Kidney (tissue), 14 donors: ENCODE results near the gene TRAF1. TPM values are rescaled to one million over a fixed set of nuclear protein-coding genes. Genes with fewer than 3 reads are reported as not detected.

Source experiments
- DNase-seq, 5 donors: peaks; one replicate each; pipeline ENCODE4 v3.0.0-alpha.2; 2013 to 2020
- FAIRE-seq: peaks from 2 replicates; lab custom pipeline; 2012; peaks lifted over from hg19 to GRCh38; lab: Jason Lieb, UNC
- H3K27ac ChIP-seq, 2 donors: one replicate each; pipeline ENCODE4 v1.7.0; 2013; ENCODE audit warnings: low read depth in 2 of 2, low read length in 2 of 2, inconsistent platforms in 1 of 2
- H3K27me3 ChIP-seq: one replicate; pipeline ENCODE4 v1.7.1; 2013; ENCODE audit warnings: low read length, inconsistent platforms; ENCODE audit not compliant: control insufficient read depth, insufficient read depth
- H3K36me3 ChIP-seq, 3 donors: one replicate each; pipeline versions ENCODE4 v1.7.0 to v1.7.1; 2013; ENCODE audit warnings: low read length in 3 of 3, control low read depth in 1 of 3, inconsistent platforms in 1 of 3; ENCODE audit not compliant: insufficient read depth in 3 of 3, control insufficient read depth in 2 of 3
- H3K4me1 ChIP-seq, 3 donors: one replicate each; pipeline versions ENCODE4 v1.7.0 to v1.7.1; 2013; ENCODE audit warnings: low read length in 3 of 3, inconsistent platforms in 1 of 3, low read depth in 1 of 3; ENCODE audit not compliant: control insufficient read depth in 2 of 3, insufficient read depth in 2 of 3
- H3K4me3 ChIP-seq, 3 donors: one replicate each; pipeline versions ENCODE4 v1.7.0 to v1.8.1; 2013; ENCODE audit warnings: low read length in 3 of 3, control low read depth in 1 of 3, inconsistent platforms in 1 of 3
- H3K9ac ChIP-seq, 3 donors: one replicate each; pipeline versions ENCODE4 v1.7.0 to v1.7.1; 2013; ENCODE audit warnings: low read length in 3 of 3, control low read depth in 1 of 3, inconsistent platforms in 1 of 3
- H3K9me3 ChIP-seq, 3 donors: one replicate each; pipeline versions ENCODE4 v1.7.0 to v1.7.1; 2013; ENCODE audit warnings: low read length in 3 of 3, control low read depth in 1 of 3, inconsistent platforms in 1 of 3; ENCODE audit not compliant: control insufficient read depth in 2 of 3, insufficient read depth in 1 of 3
- intact Hi-C: fragments of 100-400 bp; cut with DNase I; formaldehyde crosslinking; loops from one replicate; pipeline ENCODE4 v1.11.1; 2022
- polyA plus RNA-seq: library from polyadenylated mRNA; stranded (reverse); fragments of 350-450 nt; fragmentation: Illumina TruSeq; extraction: RNeasy Lipid Tissue Mini Kit (QIAGEN cat#74804); gene quantifications from one replicate; pipeline ENCODE4 v1.2.3, GENCODE V29; 2014; ENCODE audit warnings: low read depth, low replicate concordance; ENCODE audit not compliant: insufficient read depth
- total RNA-seq: library from RNA; stranded (reverse); fragmentation: NEBNext Ultra II Directional; extraction: Animal tissue kit (Norgen Biotek cat#: 25700); gene quantifications from one replicate; pipeline ENCODE4 v1.2.1, GENCODE V29; 2021
- TF ChIP-seq, protein P1 (sequence below): IDR thresholded peaks from 3 replicates; pipeline ENCODE4 v1.5.1; 2012; ENCODE audit warnings: mild to moderate bottlenecking, moderate library complexity, borderline replicate concordance; ENCODE audit not compliant: insufficient read depth; ENCODE audit errors: extremely low read depth
- donor health status: control.
- donor health status: control.
- donor health status: control.
- donor health status: control.
- donor health status: control.
- donor health status: DM: yes; HTN: yes; CAD: no.
- donor health status: Normal renal cell carcinoma (clear cell type).

TRAF1 gene
- total and polyA plus RNA-seq, 2 donors from 2014 or later = 3.1 to 10.9 TPM

DNA sequence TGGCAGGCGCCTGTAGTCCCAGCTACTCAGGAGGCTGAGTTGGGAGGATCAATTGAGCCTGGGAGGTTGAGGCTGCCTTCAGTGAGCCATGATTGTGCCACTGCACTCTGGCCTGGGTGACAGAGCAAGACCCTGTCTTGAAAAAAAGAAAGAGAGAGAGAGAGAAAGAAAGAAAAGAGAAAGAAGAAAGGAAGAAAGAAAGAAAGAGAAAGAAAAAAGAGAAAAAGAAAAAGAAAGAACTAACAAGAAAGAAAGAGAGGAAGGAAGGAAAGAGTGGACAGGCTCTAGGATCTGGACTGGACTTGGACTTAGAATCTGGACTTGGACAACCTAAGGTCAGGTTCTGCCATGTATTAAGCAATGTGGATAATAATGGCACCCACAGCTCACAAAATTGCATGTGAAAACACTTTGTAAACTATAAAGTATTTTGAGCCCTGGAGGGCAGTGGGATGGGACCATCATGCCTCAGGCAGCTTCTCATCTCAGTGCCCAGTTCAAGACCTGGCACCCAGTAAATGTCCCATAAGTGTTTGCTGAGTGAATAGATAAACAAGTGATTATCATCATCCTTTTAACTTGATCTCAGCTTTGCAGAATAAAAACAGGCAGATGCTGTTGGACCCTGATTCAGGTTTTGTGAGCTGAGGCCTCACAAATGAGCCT, 36.9 kb downstream of the TRAF1 start:
- H3K9ac ChIP-seq = no peak overlapping the region
- H3K36me3 ChIP-seq = no peaks in the 10 kb centered on the region
- intact Hi-C loops = no loop called here
- no peak overlapping the region for H3K27ac ChIP-seq
- no peak for DNase-seq
- TF ChIP-seq, protein P1, sequence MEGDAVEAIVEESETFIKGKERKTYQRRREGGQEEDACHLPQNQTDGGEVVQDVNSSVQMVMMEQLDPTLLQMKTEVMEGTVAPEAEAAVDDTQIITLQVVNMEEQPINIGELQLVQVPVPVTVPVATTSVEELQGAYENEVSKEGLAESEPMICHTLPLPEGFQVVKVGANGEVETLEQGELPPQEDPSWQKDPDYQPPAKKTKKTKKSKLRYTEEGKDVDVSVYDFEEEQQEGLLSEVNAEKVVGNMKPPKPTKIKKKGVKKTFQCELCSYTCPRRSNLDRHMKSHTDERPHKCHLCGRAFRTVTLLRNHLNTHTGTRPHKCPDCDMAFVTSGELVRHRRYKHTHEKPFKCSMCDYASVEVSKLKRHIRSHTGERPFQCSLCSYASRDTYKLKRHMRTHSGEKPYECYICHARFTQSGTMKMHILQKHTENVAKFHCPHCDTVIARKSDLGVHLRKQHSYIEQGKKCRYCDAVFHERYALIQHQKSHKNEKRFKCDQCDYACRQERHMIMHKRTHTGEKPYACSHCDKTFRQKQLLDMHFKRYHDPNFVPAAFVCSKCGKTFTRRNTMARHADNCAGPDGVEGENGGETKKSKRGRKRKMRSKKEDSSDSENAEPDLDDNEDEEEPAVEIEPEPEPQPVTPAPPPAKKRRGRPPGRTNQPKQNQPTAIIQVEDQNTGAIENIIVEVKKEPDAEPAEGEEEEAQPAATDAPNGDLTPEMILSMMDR = no peak
- no peaks in the 10 kb centered on the region for H3K4me1 ChIP-seq
- FAIRE-seq = no peak
- H3K9me3 ChIP-seq = no peaks in the 10 kb centered on the region
- no peaks in the 10 kb centered on the region for H3K27me3 ChIP-seq
- no peak overlapping the region for H3K4me3 ChIP-seq

DNA sequence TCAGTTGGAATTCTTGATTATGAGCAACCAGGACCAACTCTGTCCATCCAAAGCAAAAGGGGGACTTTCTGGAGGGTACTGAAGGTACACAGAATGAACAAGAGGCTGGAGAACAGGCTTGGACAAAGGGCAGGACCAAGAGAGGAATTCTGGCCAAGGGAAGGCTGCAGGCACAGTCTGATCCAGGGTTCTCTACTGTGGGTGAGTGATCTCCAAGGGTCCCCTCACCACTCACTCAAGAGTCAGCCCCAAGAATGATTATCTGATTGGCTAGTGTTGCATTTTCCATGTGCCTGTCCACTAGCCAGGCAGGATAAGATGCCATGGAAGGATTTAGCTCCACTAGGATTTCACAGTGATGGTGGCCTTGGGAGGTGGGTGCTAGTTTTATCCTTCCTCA, 38.0 kb downstream of the TRAF1 start:
- Histone ChIP-seq H3K27me3 (no peaks in the 10 kb centered on the region), H3K36me3 (no peaks in the 10 kb centered on the region), H3K9me3 (no peaks in the 10 kb centered on the region), H3K4me1 (no peaks in the 10 kb centered on the region), H3K27ac (no peak overlapping the region), H3K9ac (no peak overlapping the region), H3K4me3 (no peak overlapping the region)
- DNase-seq = no peak
- intact Hi-C loops = no loop called here
- FAIRE-seq = no peak
- TF ChIP-seq, protein P1 = no peak

- no peaks in the 10 kb centered on the region for H3K36me3 ChIP-seq
Observed at GRCh38 chr9:120886490-120886967, 40.1 kb downstream of the TRAF1 start.

More at GRCh38 chr9:120886490-120886967, 40.1 kb downstream of the TRAF1 start:
- no peak overlapping the region for H3K27ac ChIP-seq
- no peaks in the 10 kb centered on the region for H3K9me3 ChIP-seq
- H3K9ac ChIP-seq = no peak overlapping the region
- FAIRE-seq (no peak), DNase-seq (no peak)
- no peaks in the 10 kb centered on the region for H3K4me1 ChIP-seq
- H3K27me3 ChIP-seq = no peaks in the 10 kb centered on the region
- no peak overlapping the region for H3K4me3 ChIP-seq
- TF ChIP-seq, protein P1 = no peak
- intact Hi-C loops = no loop called here
